WTC11 (cell line): ENCODE data around the gene PLAC8.

Experiments used
- ZNF138 ChIP-seq: sonication (generic); formaldehyde crosslinking; conservative IDR thresholded peaks from 2 replicates; pipeline ENCODE4 v1.8.1; 2022; ENCODE audit warnings: mild to moderate bottlenecking, moderate library complexity, missing genetic modification reagents
- TF ChIP-seq, protein P1 (sequence below): sonication (generic); formaldehyde crosslinking; IDR thresholded peaks from 2 replicates; pipeline ENCODE4 v1.8.0; 2023; ENCODE audit warnings: missing genetic modification reagents
- TF ChIP-seq, protein P2 (sequence below): fragments of 200-600 bp; IDR thresholded peaks from 2 replicates; pipeline ENCODE4 v1.8.0; 2022; ENCODE audit warnings: antibody characterized with exemption
- TF ChIP-seq, protein P3 (sequence below): fragments of 250-450 bp; sonication (Bioruptor Pico); IDR thresholded peaks from 2 replicates; pipeline ENCODE4 v1.9.0; 2021; ENCODE audit warnings: mild to moderate bottlenecking

DNA sequence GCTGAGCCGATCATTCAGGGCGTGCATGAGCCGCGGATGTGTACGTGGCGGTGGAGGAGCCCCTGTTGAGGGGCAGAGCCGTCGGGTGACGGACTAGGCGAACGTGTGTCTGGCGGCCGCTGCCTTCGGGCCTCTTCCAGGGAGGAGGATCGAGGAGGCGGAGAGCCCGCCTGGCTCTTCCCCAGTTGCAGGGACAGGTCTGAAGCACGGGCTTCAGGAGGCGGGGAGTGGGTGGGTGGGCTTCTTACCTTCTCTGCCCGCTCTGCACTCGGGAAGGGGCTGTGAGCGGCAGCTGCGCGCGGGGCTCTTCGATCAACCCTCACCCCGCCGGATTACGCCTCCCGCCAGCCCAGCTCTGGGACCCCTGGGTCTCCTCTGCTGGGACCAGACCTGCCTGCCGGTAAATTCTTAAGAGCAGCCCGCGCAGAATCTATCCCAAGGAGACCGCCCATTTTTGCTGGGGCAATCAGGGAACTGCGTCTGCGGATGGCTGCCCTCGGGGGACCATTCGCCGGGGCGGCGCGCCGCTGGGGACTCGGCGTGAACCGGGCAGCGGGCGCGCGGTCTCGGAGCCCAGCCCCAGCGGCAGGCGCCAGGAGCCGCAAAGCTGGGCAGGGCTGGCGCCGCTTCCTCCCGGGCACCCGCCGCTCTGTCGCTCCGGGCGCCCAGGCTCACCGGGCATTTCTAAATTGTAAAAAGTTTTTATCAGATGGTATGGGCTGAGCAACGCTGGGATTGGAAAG lies 4.9 kb downstream of the PLAC8 start:
- TF ChIP-seq, protein P1, sequence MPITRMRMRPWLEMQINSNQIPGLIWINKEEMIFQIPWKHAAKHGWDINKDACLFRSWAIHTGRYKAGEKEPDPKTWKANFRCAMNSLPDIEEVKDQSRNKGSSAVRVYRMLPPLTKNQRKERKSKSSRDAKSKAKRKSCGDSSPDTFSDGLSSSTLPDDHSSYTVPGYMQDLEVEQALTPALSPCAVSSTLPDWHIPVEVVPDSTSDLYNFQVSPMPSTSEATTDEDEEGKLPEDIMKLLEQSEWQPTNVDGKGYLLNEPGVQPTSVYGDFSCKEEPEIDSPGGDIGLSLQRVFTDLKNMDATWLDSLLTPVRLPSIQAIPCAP (CRISPR knock-in tag) = no peak
- TF ChIP-seq, protein P2, sequence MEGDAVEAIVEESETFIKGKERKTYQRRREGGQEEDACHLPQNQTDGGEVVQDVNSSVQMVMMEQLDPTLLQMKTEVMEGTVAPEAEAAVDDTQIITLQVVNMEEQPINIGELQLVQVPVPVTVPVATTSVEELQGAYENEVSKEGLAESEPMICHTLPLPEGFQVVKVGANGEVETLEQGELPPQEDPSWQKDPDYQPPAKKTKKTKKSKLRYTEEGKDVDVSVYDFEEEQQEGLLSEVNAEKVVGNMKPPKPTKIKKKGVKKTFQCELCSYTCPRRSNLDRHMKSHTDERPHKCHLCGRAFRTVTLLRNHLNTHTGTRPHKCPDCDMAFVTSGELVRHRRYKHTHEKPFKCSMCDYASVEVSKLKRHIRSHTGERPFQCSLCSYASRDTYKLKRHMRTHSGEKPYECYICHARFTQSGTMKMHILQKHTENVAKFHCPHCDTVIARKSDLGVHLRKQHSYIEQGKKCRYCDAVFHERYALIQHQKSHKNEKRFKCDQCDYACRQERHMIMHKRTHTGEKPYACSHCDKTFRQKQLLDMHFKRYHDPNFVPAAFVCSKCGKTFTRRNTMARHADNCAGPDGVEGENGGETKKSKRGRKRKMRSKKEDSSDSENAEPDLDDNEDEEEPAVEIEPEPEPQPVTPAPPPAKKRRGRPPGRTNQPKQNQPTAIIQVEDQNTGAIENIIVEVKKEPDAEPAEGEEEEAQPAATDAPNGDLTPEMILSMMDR = no peak
- no peak for TF ChIP-seq ZNF138
- TF ChIP-seq, protein P3, sequence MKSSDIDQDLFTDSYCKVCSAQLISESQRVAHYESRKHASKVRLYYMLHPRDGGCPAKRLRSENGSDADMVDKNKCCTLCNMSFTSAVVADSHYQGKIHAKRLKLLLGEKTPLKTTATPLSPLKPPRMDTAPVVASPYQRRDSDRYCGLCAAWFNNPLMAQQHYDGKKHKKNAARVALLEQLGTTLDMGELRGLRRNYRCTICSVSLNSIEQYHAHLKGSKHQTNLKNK (CRISPR knock-in tag) = no peak
